ENCODE results near the gene ROBO1. TPM values are rescaled to one million over a fixed set of nuclear protein-coding genes. Genes with fewer than 3 reads are reported as not detected.

ROBO1 gene
- total and polyA plus RNA-seq, 2 of the 8 experiments (the other 6 are each of a cell fraction or from before 2014, with no cell fraction given): 51.4 to 91.0 TPM

- Histone ChIP-seq H2BK5ac (ENCODE audit: low read depth, low read length) (no peak overlapping the region), H4K8ac (ENCODE audit: extremely low read depth, insufficient read depth, low read length) (no peak overlapping the region), H3K23ac (ENCODE audit: insufficient read length) (no peak overlapping the region), H4K91ac (replicated peaks; ENCODE audit: insufficient read length, low read length) (no peak overlapping the region), H3K36me3 (ENCODE audit: control insufficient read depth in 2 of 4, insufficient read depth in 4 of 4, low read length in 3 of 4) (no peaks in the 10 kb centered on the region), H2AK5ac (ENCODE audit: low read depth, low read length) (no peak overlapping the region), H3K4me3 (ENCODE audit: extremely low read depth in 1 of 4, insufficient read depth in 2 of 4, low read depth in 3 of 4, low read length in 4 of 4) (no peak overlapping the region), H3K79me2 (ENCODE audit: control insufficient read depth in 1 of 2, insufficient read depth in 2 of 2, low read length in 2 of 2) (no peaks in the 10 kb centered on the region), H4K20me1 (replicated peaks in 1 of 2; ENCODE audit: control insufficient read depth in 1 of 2, insufficient read depth in 2 of 2, low read length in 2 of 2) (no peaks in the 10 kb centered on the region), H3K56ac (replicated peaks; ENCODE audit: insufficient read length, low read depth, low read length) (no peak overlapping the region), H3K18ac (ENCODE audit: extremely low read depth, low read length) (no peak overlapping the region), H3K9ac (replicated peaks in 1 of 4; ENCODE audit: extremely low read depth in 1 of 4, low read depth in 3 of 4, low read length in 3 of 4) (no peak overlapping the region), H2BK120ac (replicated peaks; ENCODE audit: low read depth, low read length) (no peak overlapping the region), H3K23me2 (ENCODE audit: low read depth, low read length) (no peaks in the 10 kb centered on the region), H3K4me1 (replicated peaks in 1 of 4; ENCODE audit: control insufficient read depth in 3 of 4, insufficient read depth in 4 of 4, low read length in 3 of 4) (no peaks in the 10 kb centered on the region), H2BK15ac (ENCODE audit: low read length) (no peak overlapping the region), H2AFZ (ENCODE audit: low read length) (0 out of 2 replicates have a peak overlapping the region, but pooled peaks have one; percentile 28), H3K4me2 (ENCODE audit: insufficient read depth in 1 of 2, low read depth in 2 of 2, low read length in 2 of 2) (no peak overlapping the region), H2BK12ac (ENCODE audit: low read depth, low read length) (no peak overlapping the region), H3K27ac (ENCODE audit: low read depth, low read length) (no peak overlapping the region), H3K9me3 (ENCODE audit: insufficient read depth in 2 of 2, low read depth in 1 of 2, low read length in 1 of 2) (no peaks in the 10 kb centered on the region), H2BK20ac (ENCODE audit: low read length) (no peak overlapping the region), H3K14ac (ENCODE audit: insufficient read length) (no peak overlapping the region), H3K79me1 (ENCODE audit: low read depth, low read length) (no peaks in the 10 kb centered on the region), H3K4ac (replicated peaks; ENCODE audit: insufficient read length, low read depth, low read length) (no peak overlapping the region), H4K5ac (ENCODE audit: insufficient read length, low read depth, low read length) (no peak overlapping the region), H3K27me3 (replicated peaks in 1 of 4; ENCODE audit: control insufficient read depth in 3 of 4, extremely low read depth in 1 of 4, insufficient read depth in 3 of 4, low read length in 3 of 4) (no peaks in the 10 kb centered on the region)
- no peak for DNase-seq (ENCODE audit: low read depth in 1 of 2, low spot score in 2 of 2)
- WGBS, 2 experiments (ENCODE audit: extremely low coverage in 1 of 2, insufficient coverage in 1 of 2, insufficient read length in 1 of 2, insufficient replicate concordance in 2 of 2, low coverage in 1 of 2, low lambda C conversion rate in 2 of 2, missing lambda C conversion rate in 1 of 2): 87 to 100% methylated on average over 1 to 8 of the region's 8 CpGs
- no peak for FAIRE-seq
- TF ChIP-seq ATF2 (IDR thresholded peaks at IDR 0.05; ENCODE audit: low read length): no peak
- POLR2A ChIA-PET (ENCODE audit: partially characterized antibody): no interaction called here
- CTCF ChIA-PET (ENCODE audit: partially characterized antibody): interaction anchor here (2.3 kb wide), 1 partner anchor 11 kb away, joined by 12 read pairs; no protein-coding TSS in a partner anchor
Measured at GRCh38 chr3:79531566-79532295, 236.1 kb downstream of the ROBO1 start.
